ENCODE data around the gene CNTN4.

CNTN4 gene

DNA sequence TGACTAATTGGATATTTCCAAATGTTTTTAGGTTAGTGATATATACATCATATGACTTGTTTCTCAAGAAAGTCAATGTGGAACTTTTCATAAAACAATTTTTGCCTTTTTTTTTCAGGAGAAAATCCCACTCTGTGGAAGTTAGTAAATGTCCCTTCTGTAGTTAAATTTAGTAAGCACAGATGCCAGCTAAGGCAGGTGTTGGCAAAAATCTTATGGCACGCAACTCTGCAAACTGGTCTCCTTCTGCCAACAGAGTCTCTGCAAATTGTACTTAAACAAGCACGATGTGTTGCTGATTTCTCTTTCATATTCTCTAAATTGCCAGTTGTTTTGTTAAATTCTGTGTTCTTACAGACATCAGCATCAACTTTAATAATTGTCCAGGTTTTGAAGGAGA lies 777.7 kb downstream of the CNTN4 start:
- H3K4me3 ChIP-seq (ENCODE audit: low read depth, low read length) = no peak overlapping the region

DNA sequence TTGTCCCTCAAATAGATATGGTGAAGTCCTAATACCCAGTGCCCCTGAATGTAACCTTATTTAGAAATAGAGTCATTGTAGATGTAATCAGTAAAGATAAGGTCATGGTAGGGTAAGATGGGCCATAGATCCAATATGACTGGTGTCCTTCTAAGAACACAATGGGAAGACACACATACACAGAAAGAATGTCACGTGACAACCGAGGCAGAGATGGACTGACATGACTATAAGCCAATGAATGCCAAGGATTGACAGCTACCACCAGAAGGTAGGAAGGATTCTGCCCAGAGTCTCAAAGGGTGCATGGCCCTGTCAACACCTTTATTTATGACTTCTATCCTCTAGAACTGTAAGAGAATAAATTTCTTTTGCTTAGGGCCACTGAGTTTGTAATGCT lies 780.4 kb downstream of the CNTN4 start:
- Histone ChIP-seq H3K27me3 (ENCODE audit: control insufficient read depth, insufficient read depth, low read length) (no peaks in the 10 kb centered on the region), H3K4me1 (ENCODE audit: control insufficient read depth, insufficient read depth, low read length) (no peaks in the 10 kb centered on the region), H3K9ac (ENCODE audit: low read depth, low read length) (no peak overlapping the region), H3K4me3 (ENCODE audit: low read depth, low read length) (no peak overlapping the region), H3K9me3 (ENCODE audit: control insufficient read depth, insufficient read depth, low read length) (no peaks in the 10 kb centered on the region), H3K36me3 (ENCODE audit: control insufficient read depth, insufficient read depth, low read length) (no peaks in the 10 kb centered on the region)

More for the DNA sequence above, 777.7 kb downstream of the CNTN4 start:
- Histone ChIP-seq H3K9me3 (ENCODE audit: control insufficient read depth, insufficient read depth, low read length) (no peaks in the 10 kb centered on the region), H3K27me3 (ENCODE audit: control insufficient read depth, insufficient read depth, low read length) (no peaks in the 10 kb centered on the region), H3K9ac (ENCODE audit: low read depth, low read length) (no peak overlapping the region), H3K4me1 (ENCODE audit: control insufficient read depth, insufficient read depth, low read length) (no peaks in the 10 kb centered on the region), H3K36me3 (ENCODE audit: control insufficient read depth, insufficient read depth, low read length) (no peaks in the 10 kb centered on the region)

DNA sequence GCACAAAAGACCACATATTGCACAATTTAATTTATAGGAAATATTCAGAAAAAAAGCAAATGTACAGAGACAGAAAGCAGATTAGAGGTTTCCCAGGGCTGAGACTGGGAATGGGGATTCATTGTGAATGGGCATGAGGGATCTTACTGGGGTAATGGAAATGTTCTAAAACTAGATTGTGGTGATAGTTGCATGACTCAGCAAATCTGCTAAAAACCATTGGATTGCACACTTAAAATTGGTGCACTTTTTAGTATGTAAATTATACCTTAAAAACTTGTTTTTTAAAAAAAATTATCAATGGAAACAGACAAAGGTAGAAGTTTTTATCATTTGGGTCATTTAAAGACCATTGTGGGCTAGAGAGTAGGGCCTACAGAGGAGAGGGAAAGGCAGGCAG lies 780.9 kb downstream of the CNTN4 start:
- Histone ChIP-seq H3K4me1 (ENCODE audit: control insufficient read depth, insufficient read depth, low read length) (no peaks in the 10 kb centered on the region), H3K27me3 (ENCODE audit: control insufficient read depth, insufficient read depth, low read length) (no peaks in the 10 kb centered on the region), H3K9ac (ENCODE audit: low read depth, low read length) (no peak overlapping the region), H3K4me3 (ENCODE audit: low read depth, low read length) (no peak overlapping the region), H3K36me3 (ENCODE audit: control insufficient read depth, insufficient read depth, low read length) (no peaks in the 10 kb centered on the region), H3K9me3 (ENCODE audit: control insufficient read depth, insufficient read depth, low read length) (no peaks in the 10 kb centered on the region)

DNA sequence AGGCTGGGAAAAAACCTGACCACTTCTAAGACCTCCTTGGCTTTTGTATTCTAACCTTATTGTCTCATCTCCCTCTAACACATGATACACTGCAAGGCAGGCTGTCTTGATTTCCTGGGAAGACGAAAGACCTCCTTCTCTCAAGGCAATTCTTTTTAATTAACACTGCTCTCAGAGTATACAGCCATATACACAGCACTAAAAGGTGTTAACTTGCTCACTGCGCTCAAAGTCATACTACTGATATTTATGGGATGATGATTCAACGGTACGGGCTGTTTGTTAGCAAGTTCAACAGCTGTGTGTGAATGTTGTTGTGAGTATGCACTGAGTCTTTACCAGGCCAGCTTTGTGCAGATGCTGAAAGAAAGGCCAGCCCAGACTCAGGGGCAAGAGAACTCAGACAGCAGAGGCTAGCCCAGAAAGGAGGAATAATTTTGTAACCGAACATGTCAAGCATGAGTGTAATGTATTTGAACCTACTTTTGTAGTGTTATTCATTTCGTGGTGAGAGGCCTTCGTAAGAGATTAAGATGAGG lies 781.6 kb downstream of the CNTN4 start:
- no peak overlapping the region for H3K4me3 ChIP-seq (ENCODE audit: low read depth, low read length)
- no peak overlapping the region for H3K9ac ChIP-seq (ENCODE audit: low read depth, low read length)
- H3K4me1 ChIP-seq (ENCODE audit: control insufficient read depth, insufficient read depth, low read length) = no peaks in the 10 kb centered on the region
- H3K27me3 ChIP-seq (ENCODE audit: control insufficient read depth, insufficient read depth, low read length) = no peaks in the 10 kb centered on the region
- H3K9me3 ChIP-seq (ENCODE audit: control insufficient read depth, insufficient read depth, low read length) = no peaks in the 10 kb centered on the region
- no peaks in the 10 kb centered on the region for H3K36me3 ChIP-seq (ENCODE audit: control insufficient read depth, insufficient read depth, low read length)

DNA sequence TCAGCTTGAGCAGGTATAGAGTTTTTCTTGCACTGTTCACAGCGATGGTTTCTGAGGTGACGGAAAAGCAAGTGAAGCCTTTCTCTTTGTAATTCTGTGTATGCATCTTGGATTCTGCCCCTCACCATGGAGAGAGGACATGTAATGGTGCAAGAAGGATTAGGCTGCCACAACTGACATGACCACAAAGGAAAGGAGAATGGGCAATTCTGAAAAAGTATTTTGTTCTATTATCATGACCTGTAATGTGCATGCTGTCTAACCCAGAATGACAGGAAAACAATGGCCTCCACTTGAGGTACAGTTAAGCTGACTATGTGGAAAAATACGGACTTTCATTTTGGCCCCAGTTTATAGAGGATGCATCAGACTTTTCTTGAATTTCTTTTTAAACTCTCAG lies 784.6 kb downstream of the CNTN4 start:
- H3K4me3 ChIP-seq (ENCODE audit: low read depth, low read length) = no peak overlapping the region
- H3K27me3 ChIP-seq (ENCODE audit: control insufficient read depth, insufficient read depth, low read length) = no peaks in the 10 kb centered on the region
- no peaks in the 10 kb centered on the region for H3K9me3 ChIP-seq (ENCODE audit: control insufficient read depth, insufficient read depth, low read length)
- no peak overlapping the region for H3K9ac ChIP-seq (ENCODE audit: low read depth, low read length)
- no peaks in the 10 kb centered on the region for H3K4me1 ChIP-seq (ENCODE audit: control insufficient read depth, insufficient read depth, low read length)
- H3K36me3 ChIP-seq (ENCODE audit: control insufficient read depth, insufficient read depth, low read length) = no peaks in the 10 kb centered on the region

DNA sequence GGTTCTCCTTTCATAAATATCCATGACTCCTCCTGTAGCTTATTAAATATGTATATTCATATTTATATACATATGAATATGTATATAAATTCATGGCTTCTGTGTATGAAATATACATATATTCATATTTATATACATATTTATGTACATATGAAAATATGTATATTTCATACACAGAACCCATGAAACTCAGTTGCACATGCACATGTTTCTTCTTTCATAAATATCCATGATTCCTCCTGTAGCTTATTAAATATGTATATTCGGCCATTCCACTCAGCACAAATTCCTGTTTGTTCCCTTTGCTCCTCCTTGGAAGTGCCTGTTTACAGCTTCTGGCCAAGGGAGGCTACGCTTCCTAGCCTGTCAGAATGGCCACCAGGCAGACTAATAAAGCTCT lies 789.9 kb downstream of the CNTN4 start:
- no peaks in the 10 kb centered on the region for H3K4me1 ChIP-seq (ENCODE audit: control insufficient read depth, insufficient read depth, low read length)
- no peaks in the 10 kb centered on the region for H3K9me3 ChIP-seq (ENCODE audit: control insufficient read depth, insufficient read depth, low read length)
- no peak overlapping the region for H3K9ac ChIP-seq (ENCODE audit: low read depth, low read length)
- H3K36me3 ChIP-seq (ENCODE audit: control insufficient read depth, insufficient read depth, low read length) = no peaks in the 10 kb centered on the region
- no peak overlapping the region for H3K4me3 ChIP-seq (ENCODE audit: low read depth, low read length)
- no peaks in the 10 kb centered on the region for H3K27me3 ChIP-seq (ENCODE audit: control insufficient read depth, insufficient read depth, low read length)

DNA sequence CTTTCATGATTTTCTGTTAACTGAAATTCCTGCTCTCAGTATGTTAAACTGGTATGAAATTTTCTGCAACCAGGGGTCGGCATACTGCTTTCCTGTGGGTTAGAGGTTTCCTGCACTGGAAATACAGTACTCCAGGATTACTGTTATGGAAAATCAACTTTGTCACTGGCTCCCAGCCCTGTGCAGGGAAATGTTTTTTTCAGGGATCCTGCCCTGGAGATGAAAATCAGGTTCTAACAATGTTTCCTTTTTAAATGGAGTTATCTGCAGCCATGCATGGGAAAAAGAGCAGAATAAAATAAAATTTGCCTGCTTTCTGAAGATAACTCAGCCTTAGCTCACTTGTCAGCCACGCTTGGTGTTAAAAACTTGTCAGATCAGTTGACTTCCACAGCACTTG lies 791.1 kb downstream of the CNTN4 start:
- H3K27me3 ChIP-seq (ENCODE audit: control insufficient read depth, insufficient read depth, low read length) = no peaks in the 10 kb centered on the region
- no peak overlapping the region for H3K4me3 ChIP-seq (ENCODE audit: low read depth, low read length)
- H3K9ac ChIP-seq (ENCODE audit: low read depth, low read length) = no peak overlapping the region
- H3K4me1 ChIP-seq (ENCODE audit: control insufficient read depth, insufficient read depth, low read length) = no peaks in the 10 kb centered on the region
- no peaks in the 10 kb centered on the region for H3K36me3 ChIP-seq (ENCODE audit: control insufficient read depth, insufficient read depth, low read length)
- no peaks in the 10 kb centered on the region for H3K9me3 ChIP-seq (ENCODE audit: control insufficient read depth, insufficient read depth, low read length)

DNA sequence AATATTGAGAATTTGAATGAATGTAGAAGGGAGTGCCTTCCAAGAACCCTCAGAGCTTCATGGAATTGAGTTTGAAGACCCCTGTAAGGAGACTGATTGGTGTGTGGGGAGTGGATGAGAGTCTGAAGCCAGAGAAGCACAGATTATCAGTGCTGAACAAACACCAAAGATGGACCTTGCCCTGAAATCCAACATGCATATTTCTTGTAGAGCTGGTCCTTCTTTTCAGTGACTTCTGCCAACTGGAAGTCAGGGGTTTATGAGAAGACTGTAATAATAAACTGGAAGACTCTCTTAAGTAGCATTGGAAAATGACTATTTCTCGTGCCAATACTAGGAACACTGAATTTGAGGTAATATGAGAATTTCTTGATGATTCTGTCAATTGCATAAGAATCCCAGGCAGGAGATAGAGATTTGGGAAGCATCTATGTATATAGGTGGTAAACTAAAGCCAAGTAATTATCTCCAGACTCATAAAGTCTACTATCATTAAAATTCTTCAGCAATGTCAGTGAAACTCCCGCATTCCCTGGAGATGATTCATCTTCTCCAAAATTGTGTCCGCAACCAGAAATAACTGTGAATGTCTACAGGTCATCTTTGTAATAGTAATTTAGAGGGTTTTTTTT lies 797.8 kb downstream of the CNTN4 start:
- Histone ChIP-seq H3K4me3 (ENCODE audit: low read depth, low read length) (no peak overlapping the region), H3K36me3 (ENCODE audit: control insufficient read depth, insufficient read depth, low read length) (no peaks in the 10 kb centered on the region), H3K4me1 (ENCODE audit: control insufficient read depth, insufficient read depth, low read length) (peaks cover 20% of the 10 kb centered on the region), H3K9ac (ENCODE audit: low read depth, low read length) (no peak overlapping the region), H3K27me3 (ENCODE audit: control insufficient read depth, insufficient read depth, low read length) (no peaks in the 10 kb centered on the region), H3K9me3 (ENCODE audit: control insufficient read depth, insufficient read depth, low read length) (no peaks in the 10 kb centered on the region)

DNA sequence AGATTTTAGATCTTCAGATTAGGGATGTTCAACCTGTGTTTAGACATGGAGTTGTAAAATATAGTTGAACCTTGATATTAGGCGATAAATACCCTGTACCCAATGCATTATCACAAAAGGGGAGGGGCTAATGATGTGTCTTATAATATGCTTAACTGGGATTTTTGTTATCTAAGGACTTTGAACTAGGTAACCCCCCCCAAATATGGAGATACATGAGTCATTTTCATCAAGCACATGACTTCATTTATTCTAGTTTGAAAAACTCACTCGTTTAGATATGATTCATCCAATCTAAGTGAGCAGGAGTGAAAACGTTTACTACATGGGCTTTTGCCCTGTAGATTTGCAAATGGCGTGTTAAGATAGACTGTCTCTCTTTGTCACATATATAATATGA lies 799.2 kb downstream of the CNTN4 start:
- H3K4me1 ChIP-seq (ENCODE audit: control insufficient read depth, insufficient read depth, low read length) = peaks cover 24% of the 10 kb centered on the region
- H3K4me3 ChIP-seq (ENCODE audit: low read depth, low read length) = no peak overlapping the region
- H3K27me3 ChIP-seq (ENCODE audit: control insufficient read depth, insufficient read depth, low read length) = no peaks in the 10 kb centered on the region
- no peaks in the 10 kb centered on the region for H3K9me3 ChIP-seq (ENCODE audit: control insufficient read depth, insufficient read depth, low read length)
- no peak overlapping the region for H3K9ac ChIP-seq (ENCODE audit: low read depth, low read length)
- H3K36me3 ChIP-seq (ENCODE audit: control insufficient read depth, insufficient read depth, low read length) = no peaks in the 10 kb centered on the region

DNA sequence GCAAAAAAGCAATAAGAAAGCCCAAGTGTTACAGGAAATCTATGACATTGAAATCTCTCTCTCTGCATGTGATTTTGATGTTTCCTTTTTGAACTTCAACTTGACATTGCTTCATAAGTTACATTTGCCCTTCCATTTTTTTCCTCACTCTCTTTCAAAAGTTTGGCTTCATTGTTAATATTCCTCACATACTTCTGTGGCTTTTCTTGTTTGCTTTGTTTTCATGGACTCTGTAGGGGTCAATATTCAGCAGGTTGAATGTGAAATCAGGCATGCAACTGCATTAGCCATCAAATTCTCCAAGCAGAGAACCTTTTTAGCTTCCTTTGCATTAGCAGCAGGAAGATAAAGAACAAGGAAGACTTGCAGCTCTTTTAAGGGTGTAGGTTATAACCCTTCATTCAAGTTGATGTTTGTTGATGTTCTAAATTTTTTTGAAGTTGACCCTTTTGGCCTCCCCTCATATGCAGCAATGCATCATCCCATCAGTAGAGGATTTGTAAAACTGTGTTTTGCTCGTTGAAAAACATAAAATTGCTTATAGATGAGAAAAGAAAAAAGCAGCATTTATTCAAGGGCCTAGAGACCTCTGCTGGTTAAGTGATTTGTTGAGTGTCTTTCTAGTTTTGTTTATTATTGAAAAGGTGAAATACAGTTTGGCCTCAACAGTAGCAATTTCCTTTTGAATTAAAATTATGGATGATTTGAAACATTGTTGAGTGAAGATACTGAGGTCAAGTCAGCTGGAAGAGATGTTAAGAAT lies 800.1 kb downstream of the CNTN4 start:
- no peak overlapping the region for H3K9ac ChIP-seq (ENCODE audit: low read depth, low read length)
- no peak overlapping the region for H3K4me3 ChIP-seq (ENCODE audit: low read depth, low read length)
- no peaks in the 10 kb centered on the region for H3K27me3 ChIP-seq (ENCODE audit: control insufficient read depth, insufficient read depth, low read length)
- H3K4me1 ChIP-seq (ENCODE audit: control insufficient read depth, insufficient read depth, low read length) = peaks cover 30% of the 10 kb centered on the region
- no peaks in the 10 kb centered on the region for H3K9me3 ChIP-seq (ENCODE audit: control insufficient read depth, insufficient read depth, low read length)
- H3K36me3 ChIP-seq (ENCODE audit: control insufficient read depth, insufficient read depth, low read length) = no peaks in the 10 kb centered on the region

DNA sequence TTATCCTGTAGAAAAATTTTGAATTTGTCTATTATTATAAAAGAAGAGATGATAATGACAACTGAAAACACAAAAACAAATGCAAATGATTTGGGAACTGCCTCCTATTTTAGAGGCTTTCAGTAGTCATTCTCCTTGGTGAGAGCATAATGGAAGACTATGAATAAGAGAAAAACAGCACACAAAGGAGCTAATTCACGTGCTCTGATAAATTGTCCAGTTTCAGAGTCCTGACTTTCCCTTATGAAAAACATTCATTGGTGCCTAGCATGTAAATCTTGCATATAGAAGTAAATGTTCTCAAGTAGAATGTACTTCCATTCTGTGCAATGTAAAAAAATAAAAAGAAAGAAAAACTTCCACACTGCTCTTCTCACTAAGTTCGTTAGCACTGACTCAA lies 805.4 kb downstream of the CNTN4 start:
- H3K4me1 ChIP-seq (ENCODE audit: control insufficient read depth, insufficient read depth, low read length) = peaks cover 21% of the 10 kb centered on the region
- H3K4me3 ChIP-seq (ENCODE audit: low read depth, low read length) = no peak overlapping the region
- H3K9me3 ChIP-seq (ENCODE audit: control insufficient read depth, insufficient read depth, low read length) = no peaks in the 10 kb centered on the region
- no peaks in the 10 kb centered on the region for H3K27me3 ChIP-seq (ENCODE audit: control insufficient read depth, insufficient read depth, low read length)
- H3K9ac ChIP-seq (ENCODE audit: low read depth, low read length) = no peak overlapping the region
- H3K36me3 ChIP-seq (ENCODE audit: control insufficient read depth, insufficient read depth, low read length) = no peaks in the 10 kb centered on the region

DNA sequence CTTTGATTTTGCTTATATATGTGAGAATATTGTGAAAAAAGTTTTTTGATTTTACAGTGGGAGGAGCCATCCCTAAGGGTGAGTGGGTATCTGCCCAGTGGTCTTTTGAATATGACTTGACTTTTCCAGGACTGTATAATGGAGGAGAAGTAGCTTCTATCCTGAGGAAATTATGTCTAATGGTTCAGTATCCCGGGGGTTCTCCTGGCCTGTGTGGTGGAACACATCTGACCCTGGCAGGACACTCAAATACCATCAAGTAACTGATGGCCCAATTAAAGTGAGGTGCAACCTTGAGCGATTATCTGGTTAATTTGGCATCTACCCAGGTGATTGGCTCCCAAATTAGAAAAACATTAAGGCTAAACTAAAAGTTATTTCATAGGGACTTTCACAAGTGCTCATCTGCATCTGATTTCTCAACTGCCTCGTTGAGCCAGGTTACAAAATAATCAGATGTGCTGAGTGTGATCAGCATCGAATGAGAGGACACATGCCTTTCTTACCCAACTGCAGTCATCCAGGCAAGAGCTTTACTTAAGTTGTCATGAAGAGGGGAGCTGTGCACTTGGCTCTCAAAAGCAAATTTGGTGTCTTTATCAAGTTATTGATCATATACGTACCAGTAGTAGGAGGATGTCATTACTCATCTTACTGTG lies 810.2 kb downstream of the CNTN4 start:
- Histone ChIP-seq H3K4me1 (ENCODE audit: control insufficient read depth, insufficient read depth, low read length) (no peaks in the 10 kb centered on the region), H3K9me3 (ENCODE audit: control insufficient read depth, insufficient read depth, low read length) (no peaks in the 10 kb centered on the region), H3K4me3 (ENCODE audit: low read depth, low read length) (no peak overlapping the region), H3K27me3 (ENCODE audit: control insufficient read depth, insufficient read depth, low read length) (no peaks in the 10 kb centered on the region), H3K9ac (ENCODE audit: low read depth, low read length) (no peak overlapping the region), H3K36me3 (ENCODE audit: control insufficient read depth, insufficient read depth, low read length) (no peaks in the 10 kb centered on the region)
